GM10266 (cell line): ENCODE data around the gene FRS2.

Source experiments
- DNase-seq: peaks from one replicate; pipeline ENCODE4 v3.0.0; 2012; ENCODE audit errors: extremely low spot score
- TF ChIP-seq, protein P1 (sequence below): IDR thresholded peaks from 2 replicates; pipeline ENCODE4 v1.5.1; 2012; ENCODE audit warnings: mild to moderate bottlenecking, low read depth; ENCODE audit not compliant: control insufficient read depth, insufficient read depth; ENCODE audit errors: missing control alignments

The FRS2 gene

DNA sequence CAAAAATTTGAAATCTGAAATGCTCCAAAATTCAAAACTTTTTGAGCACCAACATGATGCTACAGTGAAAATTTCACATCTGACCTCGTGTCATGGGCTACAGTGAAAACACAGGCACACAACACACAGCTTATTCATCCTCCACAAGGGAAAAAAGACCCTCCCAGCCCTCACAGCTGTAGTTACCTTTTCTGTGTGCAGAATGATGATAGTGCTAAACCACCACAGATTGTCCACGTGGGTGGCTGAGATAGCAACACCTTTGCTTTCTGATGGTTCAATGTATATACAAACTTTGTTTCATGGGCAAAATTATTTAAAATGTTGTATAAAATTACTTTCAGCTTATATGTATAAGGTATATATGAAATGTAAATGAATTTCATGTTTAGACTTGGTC, 46.8 kb downstream of the FRS2 start:
- TF ChIP-seq, protein P1, sequence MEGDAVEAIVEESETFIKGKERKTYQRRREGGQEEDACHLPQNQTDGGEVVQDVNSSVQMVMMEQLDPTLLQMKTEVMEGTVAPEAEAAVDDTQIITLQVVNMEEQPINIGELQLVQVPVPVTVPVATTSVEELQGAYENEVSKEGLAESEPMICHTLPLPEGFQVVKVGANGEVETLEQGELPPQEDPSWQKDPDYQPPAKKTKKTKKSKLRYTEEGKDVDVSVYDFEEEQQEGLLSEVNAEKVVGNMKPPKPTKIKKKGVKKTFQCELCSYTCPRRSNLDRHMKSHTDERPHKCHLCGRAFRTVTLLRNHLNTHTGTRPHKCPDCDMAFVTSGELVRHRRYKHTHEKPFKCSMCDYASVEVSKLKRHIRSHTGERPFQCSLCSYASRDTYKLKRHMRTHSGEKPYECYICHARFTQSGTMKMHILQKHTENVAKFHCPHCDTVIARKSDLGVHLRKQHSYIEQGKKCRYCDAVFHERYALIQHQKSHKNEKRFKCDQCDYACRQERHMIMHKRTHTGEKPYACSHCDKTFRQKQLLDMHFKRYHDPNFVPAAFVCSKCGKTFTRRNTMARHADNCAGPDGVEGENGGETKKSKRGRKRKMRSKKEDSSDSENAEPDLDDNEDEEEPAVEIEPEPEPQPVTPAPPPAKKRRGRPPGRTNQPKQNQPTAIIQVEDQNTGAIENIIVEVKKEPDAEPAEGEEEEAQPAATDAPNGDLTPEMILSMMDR = no peak
- DNase-seq = no peak

DNA sequence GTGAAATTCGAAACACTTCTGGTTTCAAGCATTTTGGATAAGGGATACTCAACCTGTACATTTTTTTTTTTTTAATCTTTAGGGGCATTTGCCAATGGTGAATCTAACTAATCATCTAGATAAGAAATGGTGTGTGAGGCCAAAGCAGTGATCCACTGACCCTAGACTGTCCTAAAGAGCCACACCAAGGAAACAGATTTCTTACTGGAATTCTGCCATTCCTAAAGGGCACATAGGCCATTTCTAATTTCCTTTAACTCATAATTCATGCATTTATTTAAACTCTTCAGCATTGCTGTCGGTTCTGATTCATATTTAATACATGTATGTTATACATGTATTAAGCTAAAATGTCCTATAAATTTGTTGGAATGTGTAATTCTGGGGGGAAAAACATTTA, 47.2 kb downstream of the FRS2 start:
- DNase-seq = no peak
- TF ChIP-seq, protein P1 = no peak

DNA sequence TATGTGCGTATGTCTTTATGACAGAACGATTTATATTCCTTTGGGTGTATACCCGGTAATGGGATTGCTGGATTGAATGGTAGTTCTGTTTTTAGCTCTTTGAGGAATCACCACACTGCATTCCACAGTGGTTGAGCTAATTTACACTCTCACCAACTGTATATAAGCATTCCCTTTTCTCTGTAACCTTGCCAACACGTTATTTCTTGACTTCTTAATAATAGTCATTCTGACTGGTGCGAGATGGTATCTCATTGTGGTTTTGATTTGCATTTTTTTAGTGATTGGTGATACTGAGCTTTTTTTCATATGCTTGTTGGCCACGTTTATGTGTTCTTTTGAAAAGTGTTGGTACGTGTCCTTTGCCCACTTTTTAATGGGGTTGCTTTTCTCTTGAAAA, 49.7 kb downstream of the FRS2 start:
- TF ChIP-seq, protein P1 = no peak
- no peak for DNase-seq

DNA sequence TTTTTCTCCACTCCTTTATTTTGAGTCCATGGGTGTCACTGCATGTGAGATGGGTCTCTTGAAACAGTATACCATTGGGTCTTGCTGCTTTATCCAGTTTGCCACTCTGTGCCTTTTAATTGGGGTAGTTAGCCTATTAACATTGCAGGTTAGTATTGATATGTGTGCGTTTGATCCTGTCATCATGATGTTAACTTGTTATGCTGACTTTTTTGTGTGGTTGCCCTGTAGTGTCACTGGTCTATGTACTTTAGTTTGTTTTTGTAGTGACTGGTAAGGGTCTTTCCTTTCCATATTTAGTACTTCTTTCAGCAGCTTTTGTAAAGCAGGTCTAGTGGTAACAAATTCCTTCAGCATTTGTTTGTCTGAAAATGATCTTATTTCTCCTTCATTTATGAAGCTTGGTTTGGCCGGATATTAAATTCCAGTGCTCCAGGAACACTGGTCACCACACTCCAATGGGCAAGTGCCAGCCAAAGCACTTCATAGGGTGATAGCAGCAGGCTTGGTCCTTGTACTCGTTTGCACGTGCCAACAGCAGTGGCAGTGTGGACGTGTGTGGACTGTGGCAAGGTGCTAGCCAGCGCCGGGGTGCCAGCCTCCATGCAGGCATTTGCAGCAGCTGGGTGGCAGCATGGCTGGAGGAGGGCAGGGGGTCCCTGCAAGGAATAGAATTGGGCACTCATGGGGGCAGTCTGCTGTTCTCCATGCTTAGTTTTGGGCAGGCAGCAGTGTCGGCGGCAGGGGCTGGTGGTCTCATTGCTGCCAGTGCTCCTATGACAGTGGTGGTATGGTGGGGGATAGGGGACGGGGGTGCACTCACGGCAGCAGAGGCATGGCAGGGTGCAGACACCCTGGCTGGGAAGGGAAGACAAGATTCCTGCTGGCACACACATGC, 53.5 kb downstream of the FRS2 start:
- DNase-seq = no peak
- TF ChIP-seq, protein P1 = no peak

DNA sequence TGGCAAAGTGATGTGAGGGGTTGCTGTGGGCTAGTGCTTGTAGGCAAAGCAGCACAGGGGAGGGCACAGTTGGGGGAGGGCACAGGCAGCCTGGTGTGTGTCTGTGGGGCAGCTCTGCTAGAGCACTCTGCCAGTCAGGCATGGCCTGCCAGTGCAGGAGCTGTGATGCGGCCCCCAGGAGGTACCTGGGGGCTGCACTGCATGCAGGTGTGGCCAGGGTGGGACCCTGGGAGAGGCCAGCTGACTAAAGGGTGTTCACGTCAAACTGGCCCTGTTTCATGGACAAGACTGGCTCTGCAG, 54.1 kb downstream of the FRS2 start:
- no peak for DNase-seq
- TF ChIP-seq, protein P1 = no peak

DNA sequence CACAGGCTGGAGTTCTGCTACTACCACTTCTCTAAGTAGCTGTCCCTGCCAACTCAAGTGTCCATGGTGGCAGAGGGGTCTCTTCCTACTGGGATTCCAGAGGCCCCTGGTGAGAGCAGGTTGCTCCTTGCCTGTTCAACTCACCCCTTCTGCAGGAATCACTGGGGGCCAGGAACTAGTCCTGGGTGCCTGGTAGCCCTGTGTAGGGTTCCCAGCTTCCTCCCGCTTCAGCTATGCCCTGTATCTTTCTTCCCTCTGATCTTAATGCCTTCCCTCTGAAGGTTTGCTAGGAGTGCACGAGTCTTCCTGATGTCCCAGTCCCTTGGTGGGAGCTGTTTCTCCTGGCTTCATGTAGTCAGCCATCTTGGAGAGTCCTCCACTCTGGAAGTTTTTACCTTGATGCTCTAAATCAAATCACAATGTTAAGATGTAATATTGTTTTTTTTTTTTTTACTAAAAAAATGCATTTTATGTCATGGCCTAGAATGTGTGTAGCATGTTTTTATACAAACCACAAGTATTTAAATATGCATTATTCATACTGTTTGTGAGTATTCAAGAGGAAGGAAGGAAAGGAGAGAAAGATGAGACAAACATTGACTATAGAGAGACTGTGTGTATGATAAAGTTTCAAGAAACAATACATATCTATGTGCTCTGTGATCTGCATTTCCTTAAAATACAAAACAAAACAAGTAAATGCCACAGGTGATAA, 54.7 kb downstream of the FRS2 start:
- TF ChIP-seq, protein P1 = no peak
- DNase-seq = no peak
